Inflammatory macrophage treated with lipopolysaccharide for 1 hour (primary cell): ENCODE data around the gene ATP6V0A4.
"Not testable (repeated sequence)": the region's sequence is repeated elsewhere in the genome, so short reads cannot be mapped to it uniquely, and the experiment has no call there.

Experiments
- DNase-seq, 2 donors: peaks; one replicate each; pipeline ENCODE4 v3.0.0-alpha.2; 2020 to 2022

ATP6V0A4 gene

DNA sequence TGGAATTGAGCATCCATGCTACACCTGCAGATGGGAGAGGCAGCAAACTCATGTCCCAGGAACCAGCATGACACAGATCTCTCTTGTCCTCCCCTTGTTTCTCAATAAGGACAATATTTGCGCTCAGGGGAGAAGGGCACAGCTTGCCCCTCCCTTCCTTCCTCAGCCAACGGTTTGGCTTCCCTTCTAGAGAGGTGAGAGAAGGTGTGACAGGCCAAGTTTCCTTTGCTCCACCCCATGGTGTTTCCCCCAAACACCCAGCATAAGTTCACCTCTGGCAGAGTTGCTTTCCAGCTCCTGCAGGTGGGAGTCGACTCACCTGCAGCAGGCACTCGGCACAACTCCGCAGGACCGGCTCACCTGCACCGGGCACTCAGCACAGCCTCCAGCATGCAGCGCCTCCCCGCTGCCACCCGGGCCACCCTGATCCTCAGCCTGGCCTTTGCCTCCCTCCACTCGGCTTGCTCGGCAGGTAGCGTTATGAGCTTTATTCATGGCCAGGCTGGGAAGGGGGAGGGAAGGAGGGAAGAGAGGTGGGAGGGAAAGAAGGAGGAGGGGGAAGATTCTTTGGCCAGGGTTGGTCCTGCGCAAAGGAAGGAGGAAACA lies at the start of gene ATP6V0A4, which contains the start of gene TMEM213:
TSS of gene ATP6V0A4 (minus strand) at position 482 of the 606 bp plus-strand sequence. CDS start 26,949 bp downstream, outside the sequence.
TSS of gene TMEM213 (plus strand) at position 280 of the 606 bp plus-strand sequence. CDS start at position 391, 111 bp downstream.
- DNase-seq, result no peak

DNA sequence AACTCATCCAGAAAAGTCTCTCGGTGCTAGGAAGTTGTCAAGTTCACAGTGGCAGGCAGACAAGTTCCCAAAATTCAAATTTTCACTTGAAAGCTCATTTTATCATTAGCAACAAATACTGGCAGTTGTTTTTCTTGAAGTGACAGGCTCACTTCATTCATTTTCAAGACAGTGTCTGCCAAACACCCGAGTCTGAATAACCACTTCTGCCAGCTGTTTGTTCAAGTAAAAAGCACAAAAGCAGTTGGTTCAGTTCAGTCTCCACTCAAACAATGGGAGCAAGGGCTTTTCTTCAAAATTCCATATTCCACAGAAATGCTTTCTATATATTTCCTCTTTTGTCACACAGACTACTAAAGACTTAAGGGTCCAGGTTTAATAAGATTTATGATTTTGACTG lies 47.7 kb upstream of the ATP6V0A4 start:
- DNase-seq, result no peak

DNA sequence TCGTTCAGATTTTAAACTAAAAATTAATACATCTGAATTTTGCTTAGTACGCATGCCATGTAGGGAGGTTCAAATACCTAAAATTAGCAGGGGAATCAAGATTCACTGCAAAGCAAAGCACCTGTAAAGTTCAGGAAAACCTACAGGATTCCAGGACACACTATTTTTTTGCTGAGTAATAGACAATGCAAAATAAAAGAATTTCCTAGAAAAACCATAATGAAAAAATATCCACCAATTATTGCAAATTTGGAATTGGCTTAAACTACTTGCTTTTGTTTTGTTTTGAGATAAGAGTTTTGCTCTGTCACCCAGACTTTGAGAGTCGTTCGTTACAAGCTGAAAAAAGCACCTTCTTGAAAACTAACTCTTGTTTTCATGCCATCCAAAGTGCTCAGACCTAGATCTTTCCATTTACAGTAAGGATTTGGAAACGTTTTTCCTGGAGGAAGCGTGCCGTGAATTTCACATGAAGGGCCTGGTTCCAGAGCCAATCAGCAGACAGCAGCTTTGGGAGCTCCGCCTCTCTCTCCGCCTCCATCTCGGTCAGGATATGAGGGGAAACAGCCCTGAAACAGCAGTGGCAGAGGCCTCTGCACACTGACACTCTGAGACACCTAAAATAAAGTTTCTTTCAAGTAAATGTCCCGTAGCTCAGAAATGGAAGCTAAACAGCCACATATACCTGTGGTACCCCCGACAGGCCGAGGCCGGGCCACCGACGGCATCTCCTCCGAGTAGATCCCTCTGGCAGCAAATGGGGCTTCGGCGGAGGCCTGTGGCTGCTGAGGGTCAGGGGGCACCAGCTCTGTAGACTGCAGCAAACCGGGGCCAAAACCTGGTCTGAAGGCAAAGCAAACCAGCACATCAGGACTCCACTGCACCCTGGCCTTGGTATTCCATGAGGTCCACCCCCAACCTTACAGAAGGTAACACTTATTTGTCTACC lies 45.9 kb upstream of the ATP6V0A4 start:
- no peak for DNase-seq

DNA sequence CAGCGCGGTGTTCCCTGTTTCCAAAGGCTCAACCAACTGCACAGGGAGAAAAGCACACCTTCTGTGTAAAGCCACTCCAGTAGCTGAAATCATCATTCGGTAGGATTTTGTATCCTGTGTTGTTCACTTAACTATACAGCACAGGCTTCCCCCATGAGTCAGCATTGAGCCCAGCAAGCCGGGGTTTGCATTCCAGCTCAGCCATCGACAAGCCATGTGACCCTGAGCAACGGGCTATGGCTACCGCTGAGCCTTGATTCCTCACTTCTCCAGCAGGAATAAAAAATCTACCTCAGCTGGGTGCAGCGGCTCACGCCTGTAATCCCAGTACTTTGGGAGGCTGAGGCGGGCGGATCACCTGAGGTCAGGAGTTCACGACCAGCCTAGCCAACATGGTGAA lies 44.1 kb upstream of the ATP6V0A4 start:
- DNase-seq, result peak in 1 of 2 donors; percentile 2

DNA sequence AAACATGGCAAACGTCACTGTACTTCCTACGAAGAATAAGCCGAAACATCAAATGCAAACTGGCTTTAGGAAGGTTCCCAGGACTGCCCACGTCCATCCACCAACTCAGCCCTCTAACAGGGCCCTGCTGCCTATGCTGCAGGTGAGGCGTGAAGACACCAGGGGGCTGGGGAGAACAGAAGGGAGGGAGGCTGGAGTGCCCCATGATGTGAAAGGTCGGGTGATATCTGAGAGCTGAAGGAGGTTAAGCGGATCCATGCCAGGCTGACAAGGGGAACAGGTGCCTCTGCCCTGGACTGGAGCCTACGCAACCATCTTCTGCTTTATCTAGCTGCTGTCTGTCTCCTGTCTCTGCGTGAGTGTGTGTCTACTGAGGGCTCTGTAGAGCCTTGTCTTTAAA lies 40.2 kb upstream of the ATP6V0A4 start:
- no peak for DNase-seq

DNA sequence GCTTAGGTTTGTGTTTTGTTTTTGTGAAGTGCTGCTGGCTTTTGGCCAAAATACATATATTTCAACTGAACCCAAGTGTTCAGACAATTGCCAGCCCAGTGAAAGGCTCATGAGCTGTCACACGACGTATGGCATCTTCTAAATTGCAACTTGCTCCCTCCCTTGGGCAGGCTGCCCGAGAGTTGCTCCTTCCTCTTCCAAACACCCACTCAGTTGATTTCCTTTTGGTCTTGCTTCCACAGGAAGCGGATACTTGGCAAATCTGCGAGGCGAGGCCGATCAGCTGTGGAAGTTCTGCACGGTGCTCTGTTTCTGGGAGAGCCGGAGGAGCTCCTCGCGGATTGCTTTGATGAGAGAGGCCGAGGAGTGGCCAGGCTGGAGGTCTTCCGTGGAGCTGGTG lies 39.6 kb upstream of the ATP6V0A4 start:
- no peak for DNase-seq

DNA sequence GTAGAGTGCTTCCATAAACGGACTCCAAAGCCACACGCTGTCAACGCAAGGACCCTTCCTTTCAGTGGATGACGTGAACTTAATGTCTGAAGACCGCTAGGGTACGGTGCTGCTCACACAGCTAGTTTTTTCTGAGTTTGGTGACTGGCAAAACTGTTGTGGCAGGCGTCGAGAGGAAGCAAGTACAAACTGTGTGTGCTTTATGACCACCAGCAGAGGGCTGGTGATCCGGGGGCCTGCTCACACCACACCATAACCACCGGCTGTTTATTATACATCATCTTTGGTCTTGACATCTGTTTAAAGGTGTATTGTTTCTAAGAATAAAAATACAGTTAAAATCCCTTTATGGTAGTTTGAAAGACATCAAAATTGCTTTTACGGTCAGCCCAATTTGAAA lies 37.1 kb upstream of the ATP6V0A4 start:
- no peak for DNase-seq

DNA sequence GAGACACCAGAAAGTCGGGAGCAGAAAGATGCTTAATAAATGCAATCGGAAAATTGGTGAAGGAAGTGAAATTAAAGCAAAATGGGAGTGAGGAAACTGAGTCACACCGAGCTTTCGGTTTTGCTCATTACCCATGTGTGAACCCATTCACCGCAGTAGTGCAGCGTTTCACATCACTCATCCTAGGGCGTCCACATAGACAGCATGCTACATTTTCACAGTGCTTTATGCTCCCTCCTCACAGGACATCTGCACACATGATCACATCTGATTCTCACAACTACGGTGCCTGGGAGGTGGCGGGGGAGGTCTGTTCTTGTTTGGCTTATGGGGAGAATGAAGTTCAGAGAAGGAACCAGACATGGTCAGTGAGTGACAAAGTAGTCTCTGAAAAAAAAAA lies 36.6 kb upstream of the ATP6V0A4 start:
- no peak for DNase-seq

DNA sequence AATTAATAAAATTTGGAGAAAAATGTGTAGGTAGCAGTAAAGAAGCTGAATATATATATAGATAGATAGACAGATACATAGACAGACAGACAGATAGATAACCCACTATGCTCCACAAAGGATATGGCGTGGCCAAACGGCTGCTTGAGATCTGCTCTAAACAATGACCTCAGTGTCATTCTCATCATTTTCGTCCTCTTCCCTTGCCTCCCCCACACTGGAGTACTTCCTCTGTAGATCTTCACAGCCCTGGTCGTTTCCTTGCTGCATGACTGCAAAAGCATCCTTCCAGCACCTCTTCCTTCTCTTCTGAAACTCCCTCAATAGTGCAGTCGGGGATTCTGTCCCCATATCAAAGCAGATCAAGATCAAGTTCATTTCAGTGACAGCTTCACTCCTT lies 35.6 kb upstream of the ATP6V0A4 start:
- no peak for DNase-seq

DNA sequence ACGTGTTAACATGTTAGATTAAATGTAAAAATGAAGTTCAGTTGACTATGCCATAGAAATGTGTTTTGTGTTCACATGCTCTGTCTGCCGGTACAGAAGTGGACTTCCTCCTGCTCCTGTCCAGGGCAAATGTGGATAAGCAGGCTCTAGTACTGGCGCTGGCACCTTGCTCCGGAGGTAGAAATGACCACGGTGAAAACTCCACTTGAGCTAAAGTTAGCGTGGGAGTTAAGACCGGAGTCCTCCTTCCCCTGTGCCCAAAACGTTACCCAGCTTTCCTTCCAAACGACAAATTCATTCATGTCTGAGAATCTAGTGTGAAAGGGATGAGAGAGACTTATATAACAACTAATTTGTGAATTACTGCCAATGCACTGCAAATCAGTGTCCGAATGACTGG lies 35.0 kb upstream of the ATP6V0A4 start:
- no peak for DNase-seq

DNA sequence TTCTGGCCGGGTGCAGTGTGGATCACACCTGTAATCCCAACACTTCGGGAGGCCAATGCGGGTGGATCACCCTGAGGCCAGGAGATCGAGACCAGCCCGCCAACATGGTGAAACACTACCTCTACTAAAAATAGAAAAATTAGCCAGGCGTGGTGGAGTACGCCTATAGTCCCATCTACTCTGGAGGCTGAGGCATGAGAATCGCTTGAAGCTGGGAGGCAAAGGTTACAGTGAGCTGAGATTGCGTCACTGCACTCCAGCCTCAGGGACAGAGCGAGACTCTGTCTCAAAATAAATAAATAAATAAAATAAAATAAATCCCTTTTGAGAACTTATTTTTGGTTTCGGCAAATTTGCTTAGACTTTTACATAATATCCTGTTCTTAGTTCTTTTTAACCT lies 31.3 kb upstream of the ATP6V0A4 start:
- DNase-seq, result no peak

DNA sequence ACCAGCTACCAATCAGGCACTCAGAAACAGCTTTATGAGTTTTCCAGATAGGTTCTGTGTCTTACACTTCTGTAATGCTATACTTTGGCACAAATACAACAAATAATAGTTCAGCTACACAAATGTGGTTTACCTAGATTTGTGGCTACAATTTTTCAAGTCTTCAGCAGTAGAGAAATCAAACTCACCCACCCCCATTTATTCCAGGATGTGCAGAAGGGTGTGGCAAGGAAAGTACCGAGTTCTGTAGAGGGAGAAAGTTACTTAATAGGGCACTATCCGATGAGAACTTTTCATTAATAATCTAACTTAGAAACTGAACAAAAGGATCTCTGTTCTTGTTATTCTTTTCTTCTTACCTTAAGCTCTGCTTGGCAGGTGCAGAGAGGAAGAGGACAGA lies 30.3 kb upstream of the ATP6V0A4 start:
- no peak for DNase-seq

DNA sequence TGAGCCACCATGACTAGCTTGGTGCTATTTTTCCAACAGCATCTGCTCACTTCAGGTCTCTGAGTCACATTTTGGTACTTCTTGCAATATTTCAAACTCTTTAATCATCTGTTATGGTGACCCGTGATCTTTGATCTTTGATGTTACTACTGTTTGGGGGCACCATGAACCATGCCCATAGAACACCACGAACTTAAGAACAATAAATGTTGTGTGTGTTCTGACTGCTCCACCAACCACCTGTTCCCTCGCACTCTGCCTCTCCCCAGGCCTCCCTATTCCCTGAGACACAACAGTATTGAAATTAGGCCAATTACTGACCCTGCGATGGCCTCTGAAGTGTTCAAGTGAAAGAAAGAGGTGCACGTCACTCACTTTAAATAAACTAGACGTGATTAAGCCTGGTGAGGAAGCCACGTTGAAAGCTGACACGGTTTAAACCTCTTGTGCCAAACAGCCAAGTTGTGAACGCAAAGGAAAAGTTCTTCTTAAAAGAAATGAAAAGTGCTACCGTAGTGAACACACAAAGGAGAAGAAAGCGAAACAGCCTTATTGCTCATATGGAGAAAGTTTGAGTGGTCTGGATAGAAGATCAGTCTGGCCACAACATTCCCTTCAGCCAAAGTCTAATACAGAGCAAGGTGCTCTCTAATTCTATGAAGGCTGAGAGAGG lies 27.2 kb upstream of the ATP6V0A4 start:
- DNase-seq, result no peak

DNA sequence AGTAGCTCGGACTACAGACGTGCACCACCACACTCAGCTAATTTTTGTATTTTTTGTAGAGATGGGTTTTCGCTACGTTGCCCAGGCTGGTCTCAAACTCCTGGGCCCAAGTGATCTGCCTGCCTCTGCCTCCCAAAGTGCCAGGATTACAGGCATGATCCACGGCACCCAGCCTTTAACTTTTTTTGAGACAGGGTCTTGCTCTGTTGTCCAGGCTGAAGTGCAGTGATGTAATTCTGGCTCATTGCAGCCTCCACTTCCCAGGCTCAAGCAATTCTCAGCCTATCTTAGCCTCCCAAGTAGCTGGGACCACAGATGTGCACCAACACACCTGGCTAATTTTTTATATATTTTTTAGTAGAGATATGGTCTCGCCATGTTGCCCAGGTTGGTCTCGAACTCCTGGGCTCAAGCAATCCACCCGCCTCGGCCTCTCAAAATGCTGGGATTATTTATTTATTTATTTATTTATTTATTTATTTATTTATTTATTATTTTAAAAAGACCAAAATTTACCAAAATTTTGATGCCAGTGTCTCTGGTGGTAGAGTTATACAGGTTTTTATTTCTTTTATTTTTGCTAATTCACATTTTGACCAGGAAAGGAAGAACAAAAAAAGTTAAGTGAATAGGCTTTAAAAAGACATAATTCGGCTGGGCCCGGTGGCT lies 25.0 kb upstream of the ATP6V0A4 start:
- no peak for DNase-seq

DNA sequence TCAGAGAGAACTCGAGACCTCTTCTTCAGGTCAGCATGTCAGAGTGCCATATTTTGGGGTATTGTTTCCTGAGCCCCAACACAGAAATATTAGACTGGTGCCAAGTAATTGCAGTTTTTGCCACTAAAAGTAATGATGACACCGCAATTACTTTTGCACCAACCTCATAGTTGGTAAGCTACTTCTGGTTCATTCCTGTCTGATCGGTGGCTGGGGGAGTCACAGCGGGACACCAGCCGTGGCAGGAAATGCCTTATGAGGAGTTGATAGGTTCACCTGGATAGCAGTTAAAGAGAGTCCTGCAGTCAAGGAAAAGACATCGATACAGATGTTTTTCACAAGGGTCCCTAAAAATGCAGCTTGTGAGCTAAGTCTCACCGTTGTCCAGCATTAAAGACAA lies 23.9 kb upstream of the ATP6V0A4 start:
- no peak for DNase-seq

DNA sequence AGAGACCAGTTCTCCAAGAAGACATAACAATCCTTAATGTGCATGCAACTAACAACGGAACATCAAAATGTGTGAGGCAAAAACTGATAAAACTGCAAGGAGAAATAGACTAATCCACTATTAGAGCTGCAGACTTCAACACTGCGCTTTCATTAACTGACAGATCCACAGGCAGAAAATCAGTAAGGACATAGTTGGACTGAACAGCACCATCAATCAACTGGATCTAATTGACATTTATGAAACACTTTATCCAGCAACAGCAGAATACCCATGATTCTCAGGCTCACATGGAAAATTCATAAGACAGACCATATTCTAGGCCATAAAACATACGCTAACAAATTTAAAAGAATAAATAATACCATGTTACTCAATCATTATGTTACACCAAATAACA lies 21.6 kb upstream of the ATP6V0A4 start:
- DNase-seq, result no peak

DNA sequence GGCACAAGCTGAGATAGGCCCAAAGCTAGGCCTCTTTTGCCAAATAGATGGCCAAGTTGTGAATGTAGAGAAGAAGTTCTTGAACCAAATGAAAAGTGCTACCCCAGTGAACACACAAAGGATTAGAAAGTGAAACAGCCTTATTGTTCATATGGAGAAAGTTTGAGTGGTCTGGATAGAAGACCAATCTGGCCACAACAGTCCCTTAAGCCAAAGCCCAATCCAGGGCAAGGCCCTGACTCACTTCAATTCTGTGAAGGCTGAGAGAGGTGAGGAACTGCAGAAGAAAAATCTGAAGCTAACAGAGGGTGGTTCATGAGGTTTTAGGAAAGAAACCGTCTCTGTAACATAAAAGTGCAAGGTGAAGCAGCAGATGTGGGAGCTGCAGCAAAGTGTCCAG lies 18.7 kb upstream of the ATP6V0A4 start:
- DNase-seq, result no peak

DNA sequence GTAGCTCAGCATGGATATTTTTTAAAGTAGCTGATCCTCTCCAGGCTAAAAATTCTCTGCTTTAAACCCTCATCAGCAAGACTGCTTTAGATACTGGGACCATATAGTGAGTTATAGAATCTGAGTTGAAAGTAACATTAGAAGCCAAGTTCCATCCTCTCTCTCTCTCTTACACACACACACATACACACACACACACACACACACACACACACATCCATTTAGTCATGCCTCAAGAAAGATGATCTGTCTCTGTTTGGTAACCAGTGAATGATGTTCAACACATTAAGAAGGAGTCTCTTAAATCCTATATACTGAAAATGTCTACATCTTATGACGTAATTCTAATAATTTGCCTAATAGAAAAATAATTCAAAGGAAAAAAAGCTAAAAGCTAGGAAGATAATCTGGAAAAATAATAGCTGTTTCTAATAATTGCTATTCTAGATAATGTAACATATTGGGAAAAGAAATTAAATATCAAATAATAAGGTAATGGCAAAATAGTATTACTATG lies 16.9 kb upstream of the ATP6V0A4 start:
- DNase-seq, result no peak

DNA sequence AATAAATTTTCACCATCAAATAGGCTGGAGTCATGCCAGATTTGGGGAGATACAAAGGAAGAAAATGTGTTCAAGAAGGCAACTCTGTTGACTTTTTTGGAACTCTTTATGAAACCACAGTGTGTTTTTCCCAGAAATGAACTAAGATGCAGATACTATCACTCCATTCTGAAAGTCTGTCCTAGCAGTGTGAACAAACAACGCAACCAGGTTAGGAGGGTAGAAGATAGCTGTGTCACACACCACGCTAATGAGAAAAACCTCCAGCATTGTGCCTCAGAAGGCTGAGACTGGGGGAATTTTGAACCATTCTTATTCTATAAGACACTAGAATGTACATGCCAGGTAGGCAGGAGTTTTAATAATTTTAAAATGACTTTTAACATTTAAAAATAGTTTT lies 15.9 kb upstream of the ATP6V0A4 start:
- DNase-seq, result no peak

DNA sequence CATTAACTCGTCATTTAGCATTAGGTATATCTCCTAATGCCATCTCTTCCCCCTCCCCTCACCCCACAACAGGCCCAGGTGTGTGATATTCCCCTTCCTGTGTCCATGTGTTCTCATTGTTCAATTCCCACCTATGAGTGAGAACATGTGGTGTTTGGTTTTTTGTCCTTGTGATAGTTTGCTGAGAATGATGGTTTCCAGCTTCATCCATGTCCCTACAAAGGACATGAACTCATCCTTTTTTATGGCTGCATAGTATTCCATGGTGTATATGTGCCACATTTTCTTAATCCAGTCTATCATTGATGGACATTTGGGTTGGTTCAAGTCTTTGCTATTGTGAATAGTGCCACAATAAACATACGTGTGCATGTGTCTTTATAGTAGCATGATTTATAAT lies 13.3 kb upstream of the ATP6V0A4 start:
- not testable (repeated sequence) for DNase-seq

DNA sequence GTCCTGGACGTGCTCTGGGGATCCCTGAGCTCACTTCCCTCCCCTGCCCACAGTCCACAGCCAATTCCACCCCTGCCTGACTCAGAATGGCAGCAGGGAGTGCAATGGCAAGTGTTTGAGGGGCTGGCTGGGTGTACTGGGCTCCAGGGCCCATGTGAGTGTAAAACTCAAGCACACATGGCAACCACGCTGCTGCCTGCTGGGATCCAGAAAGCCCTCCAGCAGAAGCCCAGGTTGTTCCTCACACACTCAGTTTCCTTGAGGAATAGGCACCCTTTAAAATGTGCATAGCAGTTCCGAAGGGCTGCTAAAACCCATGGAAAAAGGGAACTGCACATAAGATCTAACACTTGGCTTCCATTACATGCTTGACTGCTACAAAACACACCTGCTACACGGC lies 11.3 kb upstream of the ATP6V0A4 start:
- DNase-seq, result no peak

DNA sequence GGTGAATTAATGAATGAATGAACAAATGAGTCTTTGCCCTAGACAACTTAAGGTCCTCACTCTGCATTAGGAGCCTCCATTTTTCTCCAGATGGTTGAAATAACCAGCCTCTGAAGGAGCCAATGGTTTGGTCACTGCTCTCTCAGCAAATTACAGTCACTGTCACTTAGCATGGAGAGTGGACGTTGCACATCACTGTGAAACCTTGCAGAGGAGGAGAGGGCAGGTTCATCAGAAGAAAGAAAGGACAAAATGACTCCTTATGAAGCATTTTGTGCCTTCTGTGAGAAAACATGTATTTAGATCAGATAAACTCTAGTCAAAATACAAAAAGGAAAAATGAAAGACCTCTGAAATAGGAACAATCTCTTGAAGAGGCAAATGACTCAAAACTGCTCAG lies 6.6 kb upstream of the ATP6V0A4 start:
- DNase-seq, result no peak

DNA sequence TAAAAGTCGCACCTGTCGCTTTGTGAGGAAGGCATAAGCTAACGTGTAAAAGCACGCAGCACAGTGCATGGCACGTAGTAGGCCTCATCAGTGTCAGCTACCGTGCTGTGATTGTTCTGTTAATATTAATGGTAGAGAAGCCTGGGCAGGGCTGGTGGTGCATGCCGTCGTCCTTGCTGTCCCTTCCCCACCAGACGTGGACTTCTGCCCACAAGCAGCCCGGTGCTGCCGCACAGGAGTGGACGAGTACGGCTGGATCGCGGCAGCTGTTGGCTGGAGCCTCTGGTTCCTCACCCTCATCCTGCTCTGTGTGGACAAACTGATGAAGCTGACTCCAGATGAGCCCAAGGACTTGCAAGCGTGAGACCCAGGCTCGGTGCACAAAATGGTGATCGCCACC lies 4.7 kb upstream of the ATP6V0A4 start:
- no peak for DNase-seq
